GM19035 (cell line): ENCODE data around the gene PIR.

Experiments
- ATAC-seq: cut with Tn5 transposase; IDR thresholded peaks from one replicate; pipeline ENCODE4 v1.9.1; 2021; ENCODE audit not compliant: unreplicated experiment

Gene PIR

DNA sequence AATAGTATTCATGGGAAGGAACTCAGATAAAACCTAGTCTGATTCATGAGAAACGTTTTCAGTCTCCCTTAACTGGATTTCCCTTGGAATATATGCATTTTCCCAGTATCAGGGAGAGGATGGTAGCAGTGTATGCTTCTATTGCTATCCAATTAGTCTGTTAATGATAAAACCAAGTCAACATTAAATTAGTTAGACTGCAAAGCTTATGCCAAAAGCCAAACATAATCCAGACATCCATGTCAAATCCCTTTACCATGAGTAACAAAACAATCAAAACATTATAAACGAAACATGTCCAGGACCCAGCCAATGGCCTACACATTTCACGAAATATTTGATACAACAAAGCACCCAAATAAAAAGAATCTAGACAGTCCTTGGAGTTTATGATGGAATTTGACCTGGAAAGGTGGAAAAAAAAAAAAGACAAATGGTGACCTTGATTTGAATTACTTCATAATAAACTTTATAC is 74.4 kb downstream of the PIR start:
- ATAC-seq = no peak

GRCh38 chrX:15418041-15418706 is 75.0 kb downstream of the PIR start:
- ATAC-seq = no peak

GRCh38 chrX:15416133-15416993 is 76.8 kb downstream of the PIR start:
- no peak for ATAC-seq

GRCh38 chrX:15413101-15413500 is 80.0 kb downstream of the PIR start:
- ATAC-seq = no peak

- no peak for ATAC-seq
Observed at GRCh38 chrX:15410947-15411346, 82.2 kb downstream of the PIR start.

GRCh38 chrX:15410430-15410829 is 82.7 kb downstream of the PIR start:
- no peak for ATAC-seq

GRCh38 chrX:15405846-15406245 is 87.3 kb downstream of the PIR start:
- no peak for ATAC-seq

GRCh38 chrX:15404401-15405096 is 88.6 kb downstream of the PIR start:
- ATAC-seq = no peak

GRCh38 chrX:15401378-15401777 is 91.8 kb downstream of the PIR start:
- ATAC-seq = no peak

DNA sequence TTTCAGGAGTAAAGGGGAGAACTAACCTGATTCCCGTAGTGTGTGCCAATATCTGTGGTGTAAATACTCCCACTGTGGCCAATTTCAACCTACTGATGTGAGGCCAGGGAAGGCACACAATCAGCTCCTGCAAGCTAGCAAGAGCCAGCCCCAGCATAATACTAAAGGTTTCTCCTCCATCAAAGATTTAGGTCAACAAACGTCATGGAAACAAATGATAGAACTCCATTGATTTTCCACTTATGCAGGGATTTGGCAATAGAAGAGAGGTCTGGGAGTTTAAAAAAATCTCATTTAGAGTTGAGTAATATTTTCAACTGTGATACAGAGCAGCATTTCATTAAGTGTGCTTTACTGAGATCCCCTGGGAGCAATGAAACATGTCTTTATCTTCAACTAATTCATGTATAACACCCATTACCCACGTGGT is 93.2 kb downstream of the PIR start:
- ATAC-seq = no peak

DNA sequence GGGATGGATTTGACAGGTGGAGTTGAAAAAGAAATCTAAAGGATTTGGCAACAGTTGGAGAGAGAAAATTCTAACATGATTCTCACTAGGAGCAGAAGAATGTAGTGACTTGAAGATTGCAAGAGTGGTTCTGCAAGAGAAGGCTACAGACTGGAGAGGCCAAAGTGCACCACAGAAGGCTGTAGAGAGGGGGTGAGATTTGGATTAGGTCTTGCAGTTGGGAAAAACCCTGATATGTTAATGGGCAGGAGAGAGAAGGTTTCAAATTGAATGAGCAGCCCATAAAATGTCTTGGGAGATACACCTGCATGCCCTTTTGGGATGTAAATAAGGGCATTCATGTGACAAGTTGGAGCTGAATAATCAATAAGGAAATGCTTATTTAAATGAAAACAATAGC is 94.3 kb downstream of the PIR start:
- ATAC-seq = no peak

- no peak for ATAC-seq
Observed at GRCh38 chrX:15395789-15396188, 97.3 kb downstream of the PIR start.

DNA sequence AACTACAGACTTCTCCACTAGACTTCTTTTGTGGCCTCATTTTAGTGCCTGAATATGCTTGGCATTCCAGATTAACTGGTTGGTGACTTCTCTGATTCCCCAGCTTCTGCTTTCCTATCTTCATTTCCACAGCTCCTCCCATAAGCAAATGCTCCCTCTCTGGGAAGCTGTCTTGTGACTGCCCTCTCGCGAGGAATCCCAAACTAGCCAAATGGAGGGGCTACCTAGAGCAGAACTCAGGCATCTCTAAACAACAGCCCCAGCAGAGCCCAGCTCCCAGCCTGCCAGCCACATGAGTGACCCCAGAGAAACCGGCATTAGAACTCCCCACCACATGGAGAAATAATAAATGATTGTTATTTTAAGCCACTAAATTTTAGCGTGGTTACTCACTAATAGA is 101.3 kb downstream of the PIR start:
- ATAC-seq = no peak

- ATAC-seq = no peak
Observed at GRCh38 chrX:15384304-15384703, 108.8 kb downstream of the PIR start, which contains the start of gene VEGFD. TSS of gene VEGFD (minus strand) at chrX:15384413. CDS start at chrX:15383946, 467 bp downstream.

GRCh38 chrX:15382813-15383212 is 110.3 kb downstream of the PIR start:
- no peak for ATAC-seq

GRCh38 chrX:15376956-15377355 is 116.2 kb downstream of the PIR start:
- no peak for ATAC-seq

DNA sequence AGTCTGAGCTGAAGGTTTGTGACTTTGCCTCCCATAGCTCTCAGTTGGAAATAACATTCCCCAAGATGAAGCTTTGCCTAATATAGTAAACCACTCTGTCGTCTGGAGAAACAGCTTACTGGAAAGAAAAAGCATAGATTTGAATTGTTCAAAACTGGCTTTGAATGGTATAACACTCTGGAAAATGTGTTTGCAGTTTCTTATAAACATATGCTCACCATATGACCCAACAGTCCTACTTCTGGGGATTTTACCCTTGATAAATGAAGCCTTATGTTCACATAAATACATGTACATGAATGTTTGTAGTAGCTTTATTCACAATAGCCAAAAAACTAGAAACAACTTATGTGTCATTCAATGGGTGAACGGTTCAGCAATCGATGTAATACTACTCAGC is 119.2 kb downstream of the PIR start:
- ATAC-seq = no peak

GRCh38 chrX:15366506-15367352 is 126.4 kb downstream of the PIR start:
- no peak for ATAC-seq

GRCh38 chrX:15359701-15360100 is 133.4 kb downstream of the PIR start:
- ATAC-seq = no peak

DNA sequence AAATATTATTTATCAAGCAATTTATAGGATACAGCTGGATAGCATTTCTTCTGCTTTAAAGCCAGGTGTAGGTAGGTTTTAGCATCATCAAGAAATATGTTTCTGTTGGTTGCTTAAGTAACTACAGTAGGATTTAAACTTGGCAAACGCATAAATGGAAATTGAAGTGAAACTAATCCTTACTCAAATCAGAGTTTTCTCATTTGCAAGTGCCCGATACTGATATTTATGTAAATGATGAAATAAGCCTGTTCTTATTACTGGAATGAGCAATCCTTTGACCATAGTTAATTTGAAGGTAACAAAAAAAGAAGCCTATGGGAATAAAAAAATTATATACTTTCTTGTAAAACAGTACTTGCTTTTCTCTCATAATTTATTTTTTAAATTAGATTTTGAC is 134.6 kb downstream of the PIR start:
- ATAC-seq = no peak

DNA sequence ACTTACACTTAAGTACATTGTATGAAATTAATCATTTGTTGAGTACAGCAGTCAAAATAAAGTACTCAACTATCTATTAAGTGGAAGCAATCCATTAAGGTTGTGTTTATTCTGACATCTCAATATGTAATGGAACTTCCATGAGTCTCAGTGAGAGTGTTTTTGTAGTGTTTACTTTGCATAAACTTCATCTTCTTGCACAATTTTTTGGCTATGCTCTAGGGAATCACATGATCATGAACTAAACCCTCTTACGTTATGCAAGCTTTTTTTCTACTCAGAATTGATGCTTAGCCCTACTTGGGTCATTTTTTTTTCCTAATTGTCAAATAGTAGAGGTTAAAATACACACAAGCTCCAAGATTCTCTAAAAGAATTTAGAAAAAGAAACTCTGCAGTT is 136.7 kb downstream of the PIR start:
- no peak for ATAC-seq
